K562 (cell line): ENCODE measurements around the gene DIAPH1. TPM values are rescaled to one million over a fixed set of nuclear protein-coding genes. Genes with fewer than 3 reads are reported as not detected.

Source experiments
- ATAC-seq: fragments of 200-7000 bp; cut with Tn5 transposase; 3 replicates; pipeline ENCODE4 v1.9.1; 2020; ENCODE audit warnings: moderate library complexity
- BruUV-seq: library from RNA; stranded (reverse); fragments of 400-500 nt; replicated peaks from 2 replicates; lab custom pipeline; 2021; lab: Mats Ljungman, UMichigan
- CTCF ChIA-PET: fragments of 300-600 bp; formaldehyde crosslinking; extraction: SDS; loops from one replicate; lab custom pipeline; 2021; ENCODE audit warnings: low intra/inter-chr PET ratio; lab: Yijun Ruan, JAX
- POLR2A ChIA-PET: fragments of 300-600, 350-650 bp; sonication (Branson Sonifier 250); formaldehyde crosslinking; extraction: SDS; loops from one replicate; lab custom pipeline; 2021; ENCODE audit warnings: antibody characterized with exemption, inconsistent platforms; lab: Yijun Ruan, JAX
- DNase-seq, 4 experiments: peaks; one replicate each; pipeline versions ENCODE4 v3.0.0 to v3.0.0-alpha.2; 2011 to 2018; ENCODE audit warnings: low spot score in 3 of 4, mixed read lengths in 3 of 4; ENCODE audit errors: extremely low read depth in 1 of 4
- FAIRE-seq: peaks from 2 replicates; lab custom pipeline; 2011; peaks lifted over from hg19 to GRCh38; lab: Jason Lieb, UNC
- H2AFZ ChIP-seq: 2 replicates; pipeline ENCODE4 v1.6.0; 2011; ENCODE audit warnings: low read depth, low read length, control low read depth, inconsistent platforms
- H3K27ac ChIP-seq: fragments of 200-600 bp; 3 replicates; pipeline ENCODE4 v1.8.0; 2011; ENCODE audit warnings: low read depth, mild to moderate bottlenecking, control low read depth, inconsistent platforms, low read length, moderate library complexity, mixed read lengths; ENCODE audit errors: extremely low read depth
- H3K27me3 ChIP-seq, 2 experiments: fragments of 300-600 bp in 1 of 2; 2 replicates in 1 of 2; 3 replicates in 1 of 2; pipeline versions ENCODE4 v1.6.0 to v1.8.0; 2011; ENCODE audit warnings: inconsistent platforms in 2 of 2, low read length in 2 of 2, mild to moderate bottlenecking in 1 of 2, mixed read lengths in 1 of 2, moderate library complexity in 1 of 2; ENCODE audit not compliant: control insufficient read depth in 2 of 2, insufficient read depth in 2 of 2
- H3K36me3 ChIP-seq: fragments of 300-600 bp; 3 replicates; pipeline ENCODE4 v1.8.0; 2011; ENCODE audit warnings: mild to moderate bottlenecking, low read length, inconsistent platforms; ENCODE audit not compliant: control insufficient read depth, insufficient read depth
- H3K4me1 ChIP-seq, 2 experiments: fragments of 200-600 bp in 1 of 2; replicated peaks in 1 of 2; 2 replicates in 1 of 2; 3 replicates in 1 of 2; pipeline versions ENCODE4 v1.5.1 to v1.8.0; 2011; ENCODE audit warnings: inconsistent platforms in 2 of 2, low read length in 2 of 2, mild to moderate bottlenecking in 1 of 2, mixed read lengths in 1 of 2, moderate library complexity in 1 of 2; ENCODE audit not compliant: control insufficient read depth in 2 of 2, insufficient read depth in 2 of 2
- H3K4me2 ChIP-seq: 2 replicates; pipeline ENCODE4 v1.6.1; 2011; ENCODE audit warnings: low read length, control low read depth, inconsistent platforms, mixed read lengths; ENCODE audit not compliant: insufficient read depth
- H3K4me3 ChIP-seq: fragments of 200-600 bp; sonication (generic), shearing (Covaris generic); 2 replicates; pipeline ENCODE4 v1.5.1; 2016; ENCODE audit warnings: control low read depth, inconsistent platforms
- H3K79me2 ChIP-seq: fragments of 200-600 bp; 3 replicates; pipeline ENCODE4 v1.8.0; 2011; ENCODE audit warnings: low read length, inconsistent platforms; ENCODE audit not compliant: control insufficient read depth, insufficient read depth
- H3K9ac ChIP-seq, 2 experiments: 2 replicates each; pipeline versions ENCODE4 v1.6.0 to v1.6.1; 2011; ENCODE audit warnings: low read depth in 2 of 2, low read length in 2 of 2, control low read depth in 1 of 2, inconsistent platforms in 1 of 2, mild to moderate bottlenecking in 1 of 2, mixed read lengths in 1 of 2; ENCODE audit not compliant: insufficient read depth in 1 of 2
- H3K9me1 ChIP-seq: one replicate; pipeline ENCODE4 v1.6.0; 2011; ENCODE audit warnings: inconsistent platforms, mild to moderate bottlenecking, low read length, moderate library complexity; ENCODE audit not compliant: control insufficient read depth, insufficient read depth
- H3K9me3 ChIP-seq: replicated peaks from 2 replicates; pipeline ENCODE4 v1.5.1; 2011; ENCODE audit warnings: low read depth, low read length, inconsistent platforms; ENCODE audit not compliant: control insufficient read depth, insufficient read depth
- H4K20me1 ChIP-seq: replicated peaks from 2 replicates; pipeline ENCODE4 v1.6.1; 2011; ENCODE audit warnings: low read length, inconsistent platforms, mixed read lengths; ENCODE audit not compliant: control insufficient read depth, insufficient read depth
- HMG20A ChIP-seq: fragments of 450-650 bp; formaldehyde crosslinking; conservative IDR thresholded peaks from 2 replicates; pipeline ENCODE4 v1.4.0; 2020; ENCODE audit warnings: mild to moderate bottlenecking, mixed read lengths
- IRF2 ChIP-seq: sonication (generic); formaldehyde crosslinking; IDR thresholded peaks from 2 replicates; pipeline ENCODE4 v1.8.1; 2022; ENCODE audit warnings: mild to moderate bottlenecking, missing genetic modification reagents
- MIER1 ChIP-seq: fragments of 450-650 bp; IDR thresholded peaks from 2 replicates; pipeline ENCODE4 v1.6.1; 2016; ENCODE audit warnings: antibody characterized with exemption, mild to moderate bottlenecking, low read depth
- NCOA2 ChIP-seq, 2 experiments: fragments of 450-650 bp; IDR thresholded peaks; 2 replicates each; pipeline ENCODE4 v1.6.1; 2018; ENCODE audit warnings: mild to moderate bottlenecking in 2 of 2, moderate library complexity in 1 of 2; ENCODE audit not compliant: partially characterized antibody in 2 of 2
- POLR2G ChIP-seq: fragments of 200-400 bp; formaldehyde crosslinking; IDR thresholded peaks from 2 replicates; pipeline ENCODE4 v1.6.1; 2017; ENCODE audit warnings: low read depth, mild to moderate bottlenecking, antibody characterized with exemption, low read length, moderate library complexity
- PTRF ChIP-seq: fragments of 450-650 bp; IDR thresholded peaks from 2 replicates; pipeline ENCODE4 v1.6.1; 2016; ENCODE audit warnings: mild to moderate bottlenecking, missing genetic modification characterization, missing compliant biosample characterization
- RB1 ChIP-seq: fragments of 450-650 bp; IDR thresholded peaks from 2 replicates; pipeline ENCODE4 v1.6.1; 2017; ENCODE audit warnings: low read depth, mild to moderate bottlenecking
- SIRT6 ChIP-seq: IDR thresholded peaks from one replicate; pipeline ENCODE4 v1.6.1; 2012; ENCODE audit warnings: low read depth, mild to moderate bottlenecking, control low read depth, inconsistent platforms, low read length, moderate library complexity
- ZNF263 ChIP-seq: sonication (generic); formaldehyde crosslinking; IDR thresholded peaks from 2 replicates; pipeline ENCODE4 v1.8.0; 2022; ENCODE audit warnings: mild to moderate bottlenecking, missing genetic modification reagents, borderline replicate concordance
- ZNF780A ChIP-seq: fragments of 250-450 bp; sonication (Bioruptor Pico); IDR thresholded peaks from 2 replicates; pipeline ENCODE4 v1.5.0; 2021; ENCODE audit warnings: mild to moderate bottlenecking
- ZSCAN29 ChIP-seq: fragments of 450-650 bp; IDR thresholded peaks from 2 replicates; pipeline ENCODE4 v1.6.1; 2017
- WGBS: fragments of 100-300 bp; shearing (Covaris generic); methylation state at CpG from one replicate; pipeline ENCODE4 v1.1.6; 2016; ENCODE audit warnings: low coverage, mixed read lengths; ENCODE audit not compliant: insufficient coverage; ENCODE audit errors: missing lambda C conversion rate; 5-methylcytosine and 5-hydroxymethylcytosine counted together
- in situ Hi-C: fragments of 300-500 bp; cut with MboI; formaldehyde crosslinking; loops from 4 replicates; pipeline ENCODE4 v1.15.0; 2018; ENCODE audit warnings: inconsistent platforms, mixed read lengths
- intact Hi-C: fragments of 100-400 bp; cut with micrococcal nuclease; formaldehyde crosslinking; loops from 2 replicates; pipeline ENCODE4 v1.14.2; 2022
- polyA plus RNA-seq, 8 experiments: library from polyadenylated mRNA; depleted of rRNA in 4 of 8; stranded (reverse) in 5 of 8; unstranded in 3 of 8; fragments of >200 nt; fragmentation: Nextera tagmentation in 2 of 8; fragmentation: Illumina TruSeq in 1 of 8; extraction: Ambion mirVana in 2 of 8; extraction: Trizol in 1 of 8; gene quantifications; 2 replicates each; pipeline versions ENCODE4 v1.2.1 to v1.2.3, GENCODE V29; 2011 to 2014; ENCODE audit warnings: inconsistent platforms in 1 of 8, missing spikeins in 1 of 8
- total RNA-seq, 7 experiments: library from RNA; depleted of rRNA in 6 of 7; stranded (reverse); fragments of >200 nt in 6 of 7; fragmentation: Illumina TruSeq in 2 of 7; extraction: Trizol in 2 of 7; gene quantifications; 2 replicates each; pipeline versions ENCODE4 v1.2.1 to v1.2.3, GENCODE V29; 2011 to 2021; ENCODE audit warnings: low replicate concordance in 1 of 7

The DIAPH1 gene
- total and polyA plus RNA-seq, 9 of the 15 experiments (the other 6 are each of a cell fraction or from before 2014, with no cell fraction given): 60.8 to 328 (median 97.8) TPM

GRCh38 chr5:141511771-141512325 lies 107.0 kb downstream of the DIAPH1 start (continued):
- TF ChIP-seq NCOA2 (IDR thresholded peaks at IDR 0.05; ENCODE audit: partially characterized antibody in 2 of 2): no peak
- no peak for TF ChIP-seq IRF2
- TF ChIP-seq PTRF: no peak
- TF ChIP-seq ZSCAN29: no peak
- no peak for TF ChIP-seq ZNF780A
- TF ChIP-seq MIER1: no peak
- no peak for TF ChIP-seq RB1

GRCh38 chr5:141510850-141511601 lies 107.8 kb downstream of the DIAPH1 start:
- no peaks in the 10 kb centered on the region for H3K79me2 ChIP-seq
- intact Hi-C loops: loop anchor here (5.0 to 10.0 kb wide), 3 partner anchors 89 to 276 kb away; partner anchors contain the start of genes PCDHGA11 and PCDHGA3
- ATAC-seq: no peak
- FAIRE-seq: no peak
- H3K4me2 ChIP-seq: no peak overlapping the region
- no peaks in the 10 kb centered on the region for H3K9me3 ChIP-seq
- H3K36me3 ChIP-seq: peaks cover 30% of the 10 kb centered on the region; the same call in 2 of the 3 replicates
- no peak overlapping the region for H3K4me3 ChIP-seq
- no peak for DNase-seq
- H2AFZ ChIP-seq: no peak overlapping the region
- peaks cover 0 to 7% of the 10 kb centered on the region in 2 experiments; a peak in 2 of 5 replicates for H3K27me3 ChIP-seq
- no peaks in the 10 kb centered on the region for H4K20me1 ChIP-seq
- in situ Hi-C loops: no loop called here
- ChIA-PET CTCF (no interaction called here), POLR2A (interaction anchor here (1.0 to 1.1 kb wide), 2 partner anchors 10 to 26 kb away, joined by 3 read pairs; partner anchors contain the start of gene PCDHGC4)
- peaks cover 8% of the 10 kb centered on the region for H3K9me1 ChIP-seq
- TF ChIP-seq POLR2G (peak; percentile 60), SIRT6 (no peak), ZNF263 (CRISPR knock-in tag) (peak; percentile 22; the same call in 1 of the 2 replicates), ZNF780A (no peak), HMG20A (no peak)
- no peak overlapping the region for H3K27ac ChIP-seq
- no peak overlapping the region for H3K9ac ChIP-seq
- no TSS peak for BruUV-seq
- 48% methylated on average over 11 of the region's 14 CpGs for WGBS
- peaks cover 5 to 17% of the 10 kb centered on the region in 2 experiments; a peak in 3 of 5 replicates for H3K4me1 ChIP-seq
